Stimulated activated CD8-positive, alpha-beta memory T cell treated with anti-CD3 and anti-CD28 coated beads, Interleukin-12 subunit alpha, Interleukin-12 subunit beta, amount 100 ng/mL, for 1 hour (primary cell): ENCODE measurements around the gene PIGX.
"Not testable (repeated sequence)": the region's sequence is repeated elsewhere in the genome, so short reads cannot be mapped to it uniquely, and the experiment has no call there.

Source experiments
- DNase-seq: peaks from one replicate; pipeline ENCODE4 v3.0.0-alpha.2; 2020; ENCODE audit warnings: low read depth

PIGX gene

GRCh38 chr3:196706327-196706726 is 5.8 kb upstream of the PIGX start:
- no peak for DNase-seq

GRCh38 chr3:196706731-196707130 is 5.4 kb upstream of the PIGX start:
- DNase-seq = no peak

- DNase-seq = no peak
These were observed 4.6 kb upstream of the PIGX start for GRCh38 chr3:196707566-196707965.

- DNase-seq = no peak
These were observed 3.7 kb upstream of the PIGX start for GRCh38 chr3:196708467-196708866.

GRCh38 chr3:196712514-196713413 is 587 bp downstream of the PIGX start:
- peak; percentile 46 for DNase-seq

GRCh38 chr3:196717162-196717561 is 5.0 kb downstream of the PIGX start:
- DNase-seq = not testable (repeated sequence)

- no peak for DNase-seq
These were observed 8.9 kb downstream of the PIGX start for GRCh38 chr3:196721097-196721496.

GRCh38 chr3:196726788-196727675 is 14.9 kb downstream of the PIGX start:
- DNase-seq = no peak

- DNase-seq = no peak
These were observed 23.6 kb downstream of the PIGX start for GRCh38 chr3:196735751-196736150.

GRCh38 chr3:196736670-196737374 is 24.6 kb downstream of the PIGX start:
- DNase-seq = no peak

- no peak for DNase-seq
These were observed 25.5 kb downstream of the PIGX start for GRCh38 chr3:196737655-196738054.

GRCh38 chr3:196739671-196740480 is 27.7 kb downstream of the PIGX start, which contains the start of gene PAK2:
Gene PAK2, plus strand, starts transcription at chr3:196739857. Its CDS starts 42,790 bp downstream, at chr3:196782647.
- peak; percentile 81 for DNase-seq

- DNase-seq = peak; percentile 12
These were observed 28.5 kb downstream of the PIGX start for GRCh38 chr3:196740481-196741248.

GRCh38 chr3:196741249-196741889 is 29.2 kb downstream of the PIGX start:
- no peak for DNase-seq

GRCh38 chr3:196743569-196743968 is 31.4 kb downstream of the PIGX start:
- not testable (repeated sequence) for DNase-seq

GRCh38 chr3:196749125-196749524 is 36.9 kb downstream of the PIGX start:
- no peak for DNase-seq

GRCh38 chr3:196753201-196753600 is 41.0 kb downstream of the PIGX start:
- no peak for DNase-seq

- DNase-seq = no peak
These were observed 42.2 kb downstream of the PIGX start for GRCh38 chr3:196754091-196754981.

GRCh38 chr3:196756732-196757131 is 44.6 kb downstream of the PIGX start:
- DNase-seq = no peak
